Vagina (tissue), 2 donors: ENCODE data around the gene ABCG1.

ENCODE experiments used
- POLR2A ChIP-seq, 2 donors: fragments of 450-650 bp; IDR thresholded peaks; one replicate each; pipeline ENCODE4 v1.6.1; 2017; ENCODE audit warnings: antibody characterized with exemption in 2 of 2, mild to moderate bottlenecking in 2 of 2, moderate library complexity in 2 of 2
- POLR2AphosphoS5 ChIP-seq, 2 donors: sonication (generic); formaldehyde crosslinking; IDR thresholded peaks; one replicate each; pipeline ENCODE4 v1.9.0; 2017; ENCODE audit warnings: antibody characterized with exemption in 2 of 2, mild to moderate bottlenecking in 2 of 2, low read depth in 1 of 2; ENCODE audit not compliant: insufficient read depth in 1 of 2
- TF ChIP-seq, protein P1 (sequence below), 3 experiments: fragments of 450-650 bp in 2 of 3; fragments of 200-600 bp in 1 of 3; sonication (generic) in 1 of 3; IDR thresholded peaks; one replicate each; pipeline ENCODE4 v1.5.1; 2017 to 2019; ENCODE audit warnings: antibody characterized with exemption in 3 of 3, mild to moderate bottlenecking in 2 of 3, moderate library complexity in 2 of 3

- TF ChIP-seq, protein P1, sequence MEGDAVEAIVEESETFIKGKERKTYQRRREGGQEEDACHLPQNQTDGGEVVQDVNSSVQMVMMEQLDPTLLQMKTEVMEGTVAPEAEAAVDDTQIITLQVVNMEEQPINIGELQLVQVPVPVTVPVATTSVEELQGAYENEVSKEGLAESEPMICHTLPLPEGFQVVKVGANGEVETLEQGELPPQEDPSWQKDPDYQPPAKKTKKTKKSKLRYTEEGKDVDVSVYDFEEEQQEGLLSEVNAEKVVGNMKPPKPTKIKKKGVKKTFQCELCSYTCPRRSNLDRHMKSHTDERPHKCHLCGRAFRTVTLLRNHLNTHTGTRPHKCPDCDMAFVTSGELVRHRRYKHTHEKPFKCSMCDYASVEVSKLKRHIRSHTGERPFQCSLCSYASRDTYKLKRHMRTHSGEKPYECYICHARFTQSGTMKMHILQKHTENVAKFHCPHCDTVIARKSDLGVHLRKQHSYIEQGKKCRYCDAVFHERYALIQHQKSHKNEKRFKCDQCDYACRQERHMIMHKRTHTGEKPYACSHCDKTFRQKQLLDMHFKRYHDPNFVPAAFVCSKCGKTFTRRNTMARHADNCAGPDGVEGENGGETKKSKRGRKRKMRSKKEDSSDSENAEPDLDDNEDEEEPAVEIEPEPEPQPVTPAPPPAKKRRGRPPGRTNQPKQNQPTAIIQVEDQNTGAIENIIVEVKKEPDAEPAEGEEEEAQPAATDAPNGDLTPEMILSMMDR (IDR thresholded peaks at IDR 0.05) = no peak
- TF ChIP-seq POLR2A (IDR thresholded peaks at IDR 0.05) = no peak
- TF ChIP-seq POLR2AphosphoS5 (IDR thresholded peaks at IDR 0.05; ENCODE audit: insufficient read depth in 1 of 2, low read depth in 1 of 2) = no peak
Observed at GRCh38 chr21:42341776-42342542, 123.0 kb downstream of the ABCG1 start.
